ENCODE measurements around the gene HTR3D.

- TF ChIP-seq EZH2 (IDR thresholded peaks at IDR 0.05; ENCODE audit: insufficient read depth, poor library complexity, severe bottlenecking) (no peak), EZH2phosphoT487 (IDR thresholded peaks at IDR 0.05; ENCODE audit: insufficient read depth, low read depth) (no peak)
Measured at GRCh38 chr3:184022323-184022722, 9.2 kb upstream of the HTR3D start.

All from GM23248 (cell line).